Activated CD4-positive, alpha-beta T cell treated with anti-CD3 and anti-CD28 coated beads, Interleukin-2, Interleukin-6, amounts not matched to agents 100 ng/mL and 50 ng/mL, durations not matched to agents 16 hours and 8 hours (primary cell): ENCODE measurements around the gene ADRA2A.

ENCODE experiments used
- DNase-seq: peaks from one replicate; pipeline ENCODE4 v3.0.0-alpha.2; 2020

ADRA2A gene

DNA sequence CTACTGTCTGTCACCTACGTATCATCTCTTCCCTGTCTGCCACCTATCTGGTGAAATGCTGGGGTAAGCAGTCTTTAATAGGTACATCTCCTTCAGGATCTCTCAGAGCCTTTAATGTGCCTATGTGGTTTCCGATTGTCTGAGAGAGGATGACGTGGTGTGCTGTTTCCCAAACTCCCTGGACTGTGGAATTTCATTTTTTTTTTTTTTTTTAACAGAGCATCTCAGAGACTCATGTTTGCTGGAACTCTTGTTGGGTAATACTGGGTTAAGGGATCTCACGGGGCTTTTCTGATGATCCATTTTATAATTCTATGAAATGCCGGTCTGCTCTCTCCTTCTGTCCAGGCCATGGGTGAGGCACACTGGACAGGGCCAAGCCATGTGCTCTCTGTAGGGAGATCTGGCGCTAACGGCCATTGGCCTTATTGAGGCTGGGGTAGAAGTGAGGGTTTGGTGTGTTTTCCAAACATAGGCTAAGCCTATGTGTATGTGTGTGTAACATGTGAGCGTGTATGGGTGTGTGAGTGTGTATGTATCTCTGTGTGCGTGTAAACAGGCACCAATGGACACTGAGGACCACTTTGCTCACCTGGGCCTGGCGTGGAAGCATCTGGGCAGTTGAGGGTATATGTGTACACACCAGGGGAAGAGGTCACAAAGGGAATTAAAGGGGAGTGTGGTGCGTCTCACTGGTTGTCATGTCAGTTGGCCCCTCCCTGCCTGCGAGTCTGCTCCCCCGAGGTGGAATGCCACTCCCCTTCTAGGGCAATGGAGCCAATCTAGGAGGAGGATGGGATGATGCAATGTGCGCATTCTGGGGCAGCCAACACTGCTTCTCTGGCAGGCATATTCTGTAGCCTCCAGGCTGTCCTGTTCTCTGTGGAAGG lies 7.8 kb downstream of the ADRA2A start:
- no peak for DNase-seq

DNA sequence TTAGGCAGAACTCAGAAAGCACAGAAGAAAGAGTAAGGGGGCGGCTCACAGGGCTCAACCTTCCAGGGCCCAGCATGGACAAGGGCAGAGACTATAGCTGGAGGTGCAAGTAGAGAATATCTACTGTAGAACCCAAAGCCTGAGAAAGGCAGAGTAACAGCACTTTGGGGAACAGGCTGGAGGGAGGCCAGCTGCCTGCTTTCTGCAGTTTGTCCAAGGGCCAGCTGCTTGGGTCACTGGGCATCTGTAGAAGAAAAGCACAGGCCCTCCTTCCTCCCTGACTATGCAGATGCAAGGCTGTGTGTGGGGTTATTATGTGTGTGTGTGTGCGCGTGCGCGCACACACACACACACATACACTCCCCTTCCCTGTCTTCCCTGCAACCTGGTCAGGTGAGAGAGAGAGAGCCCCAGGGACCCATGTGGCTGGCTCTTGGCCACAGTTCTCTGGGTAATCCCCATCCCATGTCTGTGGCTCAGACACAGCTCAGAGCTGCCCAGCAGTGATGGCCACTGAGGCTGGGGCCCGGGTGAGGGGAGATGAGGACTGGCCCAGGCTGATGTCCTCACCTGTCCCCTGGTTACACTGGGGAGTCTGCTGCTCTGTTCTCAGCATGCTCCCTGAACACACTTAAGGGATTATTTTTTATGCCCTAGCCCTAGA lies 9.0 kb downstream of the ADRA2A start:
- DNase-seq = no peak

DNA sequence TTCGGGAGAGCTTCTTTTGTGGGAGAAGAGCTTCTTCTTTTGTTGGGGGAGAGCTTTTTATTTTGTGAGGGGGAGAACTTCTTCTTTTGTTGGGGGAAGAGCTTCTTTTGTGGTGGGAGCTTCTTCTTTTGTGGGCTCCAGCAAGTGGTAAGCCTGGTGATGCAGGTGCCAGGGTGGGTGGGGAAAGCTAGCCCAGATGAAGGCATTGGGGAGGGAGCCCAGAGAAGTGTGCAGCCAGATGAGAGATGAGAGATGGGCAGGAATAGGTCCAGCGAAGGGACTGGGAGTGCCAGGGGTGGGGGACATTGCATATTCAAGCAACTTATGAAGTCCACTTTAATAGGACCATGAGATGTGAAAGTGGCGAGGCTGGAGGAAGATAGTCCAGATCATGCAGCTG lies 9.7 kb downstream of the ADRA2A start:
- DNase-seq = no peak

- no peak for DNase-seq
These were observed 10.5 kb downstream of the ADRA2A start for GRCh38 chr10:111087331-111087756.

- DNase-seq = no peak
These were observed 11.2 kb downstream of the ADRA2A start for GRCh38 chr10:111087968-111088505.

- DNase-seq = no peak
These were observed 12.5 kb downstream of the ADRA2A start for GRCh38 chr10:111089293-111089692.

GRCh38 chr10:111091833-111092232 lies 15.0 kb downstream of the ADRA2A start:
- no peak for DNase-seq

- no peak for DNase-seq
These were observed 17.0 kb downstream of the ADRA2A start for GRCh38 chr10:111093741-111094380.

DNA sequence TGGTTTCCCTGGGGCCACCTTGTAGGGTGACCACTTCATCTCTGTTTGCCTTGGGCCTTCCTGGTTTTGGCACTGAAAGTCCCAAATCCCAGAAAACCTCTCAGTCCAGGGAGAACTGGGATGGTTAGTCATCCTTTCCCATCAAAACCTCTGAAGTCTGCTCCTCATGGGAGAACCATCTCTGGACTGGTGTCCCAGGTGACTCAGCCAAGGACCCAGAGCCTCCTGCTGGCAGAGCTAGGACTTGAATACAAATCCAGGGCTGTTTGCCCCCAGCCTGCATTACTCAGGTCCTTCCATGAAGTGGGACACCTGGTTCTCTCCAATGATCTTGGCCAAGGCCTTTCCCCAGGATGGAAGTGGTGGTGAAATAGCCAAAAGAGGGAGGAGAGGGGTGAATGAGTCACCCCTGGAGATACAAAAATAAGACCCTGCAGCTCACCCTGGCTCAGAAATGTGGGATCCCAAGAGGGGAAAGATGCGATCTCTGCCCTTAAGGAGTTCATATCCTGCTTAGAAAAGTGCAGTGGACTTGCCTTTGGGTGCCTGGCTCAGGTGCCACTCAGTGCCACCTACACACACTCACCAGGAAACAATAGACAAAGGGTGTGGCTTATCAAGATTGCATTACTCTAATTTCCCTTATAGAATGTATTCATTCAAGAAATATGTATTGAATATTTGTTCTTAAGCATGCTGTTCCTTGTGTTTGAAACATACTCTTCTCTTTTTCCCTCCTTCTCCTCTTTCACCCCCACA lies 22.0 kb downstream of the ADRA2A start:
- no peak for DNase-seq

GRCh38 chr10:111100198-111100597 lies 23.4 kb downstream of the ADRA2A start:
- no peak for DNase-seq

DNA sequence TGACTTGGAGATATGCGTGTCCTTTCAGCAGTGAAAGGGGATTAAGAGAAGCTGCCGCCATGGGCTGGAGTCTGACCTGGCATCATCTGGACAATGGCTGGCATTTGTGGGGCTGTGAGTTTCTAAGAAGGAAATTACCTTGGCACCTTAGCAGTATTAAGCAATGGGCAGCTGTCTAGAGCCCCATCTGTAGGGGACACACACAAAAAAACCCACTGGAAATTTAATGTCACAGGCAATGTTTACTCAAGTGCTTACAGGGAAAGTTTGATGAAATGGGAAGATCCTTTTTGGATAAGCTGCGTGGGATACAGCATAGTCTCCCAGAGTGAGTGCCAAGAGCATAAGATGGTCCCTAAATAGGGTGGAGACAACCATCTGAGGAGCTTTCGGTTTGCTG lies 25.0 kb downstream of the ADRA2A start:
- DNase-seq = no peak

GRCh38 chr10:111102359-111102837 lies 25.6 kb downstream of the ADRA2A start:
- no peak for DNase-seq

GRCh38 chr10:111103196-111103840 lies 26.5 kb downstream of the ADRA2A start:
- DNase-seq = no peak

DNA sequence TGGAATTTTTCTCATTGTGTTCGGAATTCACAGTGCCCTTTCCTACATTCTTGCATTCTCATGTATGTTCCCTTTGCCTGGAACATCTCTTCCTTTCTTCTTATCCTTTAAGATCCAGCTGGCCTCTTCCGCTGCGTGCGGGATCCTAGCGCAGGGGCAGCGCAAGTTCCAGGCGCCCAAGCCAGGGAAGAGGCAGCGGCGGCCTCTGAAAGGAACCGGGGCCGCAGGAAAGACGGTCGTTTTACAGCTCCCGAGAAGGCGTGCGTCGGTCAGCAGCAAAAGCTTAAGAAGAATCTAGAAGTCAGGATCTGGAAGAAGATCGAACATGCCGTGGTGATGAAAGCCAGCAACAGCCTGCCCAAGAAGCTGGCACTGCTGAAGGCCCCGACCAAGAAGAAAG lies 28.0 kb downstream of the ADRA2A start:
- no peak for DNase-seq

GRCh38 chr10:111106081-111106480 lies 29.3 kb downstream of the ADRA2A start:
- no peak for DNase-seq

- no peak for DNase-seq
These were observed 30.2 kb downstream of the ADRA2A start for GRCh38 chr10:111107023-111107422.

GRCh38 chr10:111107846-111108245 lies 31.0 kb downstream of the ADRA2A start:
- no peak for DNase-seq

- no peak for DNase-seq
These were observed 31.6 kb downstream of the ADRA2A start for GRCh38 chr10:111108441-111108840.

- DNase-seq = no peak
These were observed 32.8 kb downstream of the ADRA2A start for GRCh38 chr10:111109501-111110242.

DNA sequence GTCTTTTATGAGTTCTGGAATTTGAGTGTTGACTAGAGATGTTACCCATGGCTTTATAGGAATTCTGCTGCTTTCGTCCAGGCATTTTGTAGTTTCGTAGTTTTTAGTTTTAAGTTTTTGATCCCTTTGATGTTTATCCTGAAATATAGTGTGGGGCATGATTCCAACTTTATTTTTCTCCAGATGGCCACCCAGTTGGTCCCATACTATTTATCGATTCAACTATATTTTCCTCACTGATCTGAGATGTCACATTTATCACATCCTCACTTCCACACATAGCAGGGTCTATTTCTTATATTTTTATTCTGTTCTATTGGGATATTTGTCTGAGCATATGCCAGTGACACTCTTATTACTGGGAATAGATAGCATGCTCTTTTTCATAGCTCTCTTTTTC lies 33.9 kb downstream of the ADRA2A start:
- no peak for DNase-seq

DNA sequence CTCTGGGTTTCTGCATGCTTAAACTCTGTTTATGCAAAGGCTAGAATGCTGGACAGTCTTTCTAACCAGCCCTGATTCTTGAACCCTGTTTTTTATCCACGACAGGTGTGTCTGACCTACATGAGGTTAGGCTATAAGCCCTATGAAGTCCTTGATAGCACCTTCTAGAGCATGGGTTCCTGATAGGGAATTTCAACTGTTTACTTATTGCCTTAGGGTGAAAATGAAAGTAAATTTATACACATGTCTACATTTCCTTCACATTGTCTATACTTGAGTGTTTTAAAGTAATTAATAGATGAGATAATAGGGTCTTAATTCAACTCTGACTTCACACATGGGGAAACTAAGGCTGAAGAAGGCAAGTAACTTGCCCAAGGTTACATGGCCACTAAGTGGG lies 35.5 kb downstream of the ADRA2A start:
- DNase-seq = no peak
